WTC11 (cell line): Measurements from ENCODE around the gene IGFBP2. TPM values are rescaled to one million over a fixed set of nuclear protein-coding genes. Genes with fewer than 3 reads are reported as not detected.

Source experiments
- ATAC-seq: fragments of 200-7000 bp; cut with Tn5 transposase; 2 replicates; pipeline ENCODE4 v1.10.0; 2021; ENCODE audit warnings: mild to moderate bottlenecking, moderate library complexity
- CTCF ChIA-PET: fragments of 300-600 bp; sonication (Branson Sonifier 250); formaldehyde crosslinking; loops from one replicate; lab custom pipeline; 2021; ENCODE audit warnings: antibody characterized with exemption; lab: Charles Lee
- POLR2A ChIA-PET: fragments of 350-600 bp; sonication (Branson Sonifier 250); formaldehyde crosslinking; loops from one replicate; lab custom pipeline; 2021; ENCODE audit warnings: antibody characterized with exemption; lab: Charles Lee
- DNase-seq: peaks from one replicate; pipeline ENCODE4 v3.0.0; 2021; ENCODE audit warnings: low spot score
- H3K27ac Mint-ChIP-seq: 2 replicates; pipeline ENCODE4 v1.8.0; 2021; ENCODE audit warnings: mixed read lengths
- H3K27me3 Mint-ChIP-seq: 2 replicates; pipeline ENCODE4 v1.8.0; 2021; ENCODE audit warnings: low read depth, mild to moderate bottlenecking, moderate library complexity, mixed read lengths
- H3K36me3 Mint-ChIP-seq: 2 replicates; pipeline ENCODE4 v1.8.0; 2021; ENCODE audit warnings: mixed read lengths
- H3K4me1 Mint-ChIP-seq: 2 replicates; pipeline ENCODE4 v1.8.0; 2022; ENCODE audit warnings: mixed read lengths
- H3K4me3 Mint-ChIP-seq: 2 replicates; pipeline ENCODE4 v1.8.0; 2021; ENCODE audit warnings: mild to moderate bottlenecking, moderate library complexity, mixed read lengths
- H3K9me3 Mint-ChIP-seq: 2 replicates; pipeline ENCODE4 v1.8.0; 2021; ENCODE audit warnings: mixed read lengths
- ARID4B ChIP-seq: sonication (generic); formaldehyde crosslinking; IDR thresholded peaks from 2 replicates; pipeline ENCODE4 v1.8.0; 2023; ENCODE audit warnings: missing genetic modification reagents, mild to moderate bottlenecking, borderline replicate concordance
- ATF1 ChIP-seq: sonication (generic); formaldehyde crosslinking; IDR thresholded peaks from 2 replicates; pipeline ENCODE4 v1.8.1; 2023; ENCODE audit warnings: mild to moderate bottlenecking, moderate library complexity, missing genetic modification reagents
- CREB1 ChIP-seq: sonication (generic); formaldehyde crosslinking; IDR thresholded peaks from 2 replicates; pipeline ENCODE4 v1.8.0; 2023; ENCODE audit warnings: mild to moderate bottlenecking, missing genetic modification reagents
- E2F1 ChIP-seq: sonication (generic); formaldehyde crosslinking; IDR thresholded peaks from 2 replicates; pipeline ENCODE4 v1.8.0; 2022; ENCODE audit warnings: mild to moderate bottlenecking, missing genetic modification reagents
- FOXK1 ChIP-seq: sonication (generic); formaldehyde crosslinking; IDR thresholded peaks from 2 replicates; pipeline ENCODE4 v1.8.0; 2022; ENCODE audit warnings: mild to moderate bottlenecking, moderate library complexity, missing genetic modification reagents
- JAZF1 ChIP-seq: fragments of 250-450 bp; sonication (Bioruptor Pico); IDR thresholded peaks from 2 replicates; pipeline ENCODE4 v1.9.0; 2021; ENCODE audit warnings: moderate library complexity, mild to moderate bottlenecking, inconsistent platforms
- MAX ChIP-seq: sonication (generic); formaldehyde crosslinking; IDR thresholded peaks from 2 replicates; pipeline ENCODE4 v1.8.0; 2022; ENCODE audit warnings: mild to moderate bottlenecking, missing genetic modification reagents
- MXD4 ChIP-seq: fragments of 250-450 bp; sonication (Bioruptor Pico); IDR thresholded peaks from 2 replicates; pipeline ENCODE4 v1.8.0; 2021; ENCODE audit warnings: mild to moderate bottlenecking, moderate library complexity, borderline replicate concordance
- NR1H2 ChIP-seq: sonication (generic); formaldehyde crosslinking; IDR thresholded peaks from 2 replicates; pipeline ENCODE4 v1.9.0; 2021; ENCODE audit warnings: mild to moderate bottlenecking, moderate library complexity, missing genetic modification reagents
- SMAD3 ChIP-seq: sonication (generic); formaldehyde crosslinking; IDR thresholded peaks from 2 replicates; pipeline ENCODE4 v1.8.0; 2022; ENCODE audit warnings: missing genetic modification reagents, mild to moderate bottlenecking, borderline replicate concordance
- ZNF396 ChIP-seq: fragments of 250-450 bp; sonication (Bioruptor Pico); IDR thresholded peaks from 2 replicates; pipeline ENCODE4 v1.8.0; 2021; ENCODE audit warnings: mild to moderate bottlenecking, moderate library complexity, borderline replicate concordance
- ZNF423 ChIP-seq: fragments of 250-450 bp; sonication (Bioruptor Pico); IDR thresholded peaks from 2 replicates; pipeline ENCODE4 v2.1.2; 2022; ENCODE audit warnings: mild to moderate bottlenecking, moderate library complexity
- total RNA-seq: library from RNA; stranded (reverse); gene quantifications from 3 replicates; pipeline ENCODE4 v1.2.3, GENCODE V29; 2021
- TF ChIP-seq, protein P1 (sequence below): fragments of 250-450 bp; sonication (Bioruptor Pico); IDR thresholded peaks from 2 replicates; pipeline ENCODE4 v1.8.0; 2021; ENCODE audit warnings: mild to moderate bottlenecking
- TF ChIP-seq, protein P2 (sequence below): fragments of 250-450 bp; sonication (Bioruptor Pico); IDR thresholded peaks from 2 replicates; pipeline ENCODE4 v1.9.0; 2021; ENCODE audit warnings: moderate library complexity, mild to moderate bottlenecking, inconsistent platforms, borderline replicate concordance
- TF ChIP-seq, protein P3 (sequence below): fragments of 250-450 bp; sonication (Bioruptor Pico); IDR thresholded peaks from 2 replicates; pipeline ENCODE4 v1.9.0; 2021; ENCODE audit warnings: mild to moderate bottlenecking, borderline replicate concordance
- TF ChIP-seq, protein P4 (sequence below): fragments of 250-450 bp; sonication (Bioruptor Pico); IDR thresholded peaks from 2 replicates; pipeline ENCODE4 v2.1.2; 2022; ENCODE audit warnings: mild to moderate bottlenecking, moderate library complexity

Gene IGFBP2
- total RNA-seq, 1 experiment from 2014 or later = 514 TPM

- H3K4me3 Mint-ChIP-seq = no peak overlapping the region
These were observed 55.6 kb downstream of the IGFBP2 start for GRCh38 chr2:216688731-216689340.

DNA sequence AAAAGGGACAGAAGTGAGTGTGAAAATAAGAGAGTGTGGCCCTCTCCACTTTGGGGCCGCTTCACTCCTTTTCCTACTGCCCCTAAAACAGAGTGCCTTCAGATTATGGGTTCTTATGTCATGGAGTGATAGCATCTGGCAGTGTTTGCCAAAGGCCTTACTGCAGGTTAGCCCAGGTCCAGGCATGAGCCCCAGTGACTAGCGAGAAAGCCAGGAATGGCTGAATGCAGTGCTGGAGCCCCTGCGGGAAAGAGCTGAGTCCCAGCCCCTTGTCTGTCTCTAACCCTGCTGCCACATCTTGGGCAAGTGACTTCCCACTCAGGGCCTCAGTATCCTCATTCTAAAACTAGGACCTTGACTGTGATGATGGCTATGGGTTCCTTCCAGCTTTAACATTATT is 56.2 kb downstream of the IGFBP2 start:
- no peak for TF ChIP-seq SMAD3 (CRISPR knock-in tag)
- TF ChIP-seq, protein P1, sequence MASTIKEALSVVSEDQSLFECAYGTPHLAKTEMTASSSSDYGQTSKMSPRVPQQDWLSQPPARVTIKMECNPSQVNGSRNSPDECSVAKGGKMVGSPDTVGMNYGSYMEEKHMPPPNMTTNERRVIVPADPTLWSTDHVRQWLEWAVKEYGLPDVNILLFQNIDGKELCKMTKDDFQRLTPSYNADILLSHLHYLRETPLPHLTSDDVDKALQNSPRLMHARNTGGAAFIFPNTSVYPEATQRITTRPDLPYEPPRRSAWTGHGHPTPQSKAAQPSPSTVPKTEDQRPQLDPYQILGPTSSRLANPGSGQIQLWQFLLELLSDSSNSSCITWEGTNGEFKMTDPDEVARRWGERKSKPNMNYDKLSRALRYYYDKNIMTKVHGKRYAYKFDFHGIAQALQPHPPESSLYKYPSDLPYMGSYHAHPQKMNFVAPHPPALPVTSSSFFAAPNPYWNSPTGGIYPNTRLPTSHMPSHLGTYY (CRISPR knock-in tag) = no peak
- TF ChIP-seq, protein P2, sequence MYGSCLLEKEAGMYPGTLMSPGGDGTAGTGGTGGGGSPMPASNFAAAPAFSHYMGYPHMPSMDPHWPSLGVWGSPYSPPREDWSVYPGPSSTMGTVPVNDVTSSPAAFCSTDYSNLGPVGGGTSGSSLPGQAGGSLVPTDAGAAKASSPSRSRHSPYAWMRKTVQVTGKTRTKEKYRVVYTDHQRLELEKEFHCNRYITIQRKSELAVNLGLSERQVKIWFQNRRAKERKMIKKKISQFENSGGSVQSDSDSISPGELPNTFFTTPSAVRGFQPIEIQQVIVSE (CRISPR knock-in tag) = no peak
- TF ChIP-seq, protein P3, sequence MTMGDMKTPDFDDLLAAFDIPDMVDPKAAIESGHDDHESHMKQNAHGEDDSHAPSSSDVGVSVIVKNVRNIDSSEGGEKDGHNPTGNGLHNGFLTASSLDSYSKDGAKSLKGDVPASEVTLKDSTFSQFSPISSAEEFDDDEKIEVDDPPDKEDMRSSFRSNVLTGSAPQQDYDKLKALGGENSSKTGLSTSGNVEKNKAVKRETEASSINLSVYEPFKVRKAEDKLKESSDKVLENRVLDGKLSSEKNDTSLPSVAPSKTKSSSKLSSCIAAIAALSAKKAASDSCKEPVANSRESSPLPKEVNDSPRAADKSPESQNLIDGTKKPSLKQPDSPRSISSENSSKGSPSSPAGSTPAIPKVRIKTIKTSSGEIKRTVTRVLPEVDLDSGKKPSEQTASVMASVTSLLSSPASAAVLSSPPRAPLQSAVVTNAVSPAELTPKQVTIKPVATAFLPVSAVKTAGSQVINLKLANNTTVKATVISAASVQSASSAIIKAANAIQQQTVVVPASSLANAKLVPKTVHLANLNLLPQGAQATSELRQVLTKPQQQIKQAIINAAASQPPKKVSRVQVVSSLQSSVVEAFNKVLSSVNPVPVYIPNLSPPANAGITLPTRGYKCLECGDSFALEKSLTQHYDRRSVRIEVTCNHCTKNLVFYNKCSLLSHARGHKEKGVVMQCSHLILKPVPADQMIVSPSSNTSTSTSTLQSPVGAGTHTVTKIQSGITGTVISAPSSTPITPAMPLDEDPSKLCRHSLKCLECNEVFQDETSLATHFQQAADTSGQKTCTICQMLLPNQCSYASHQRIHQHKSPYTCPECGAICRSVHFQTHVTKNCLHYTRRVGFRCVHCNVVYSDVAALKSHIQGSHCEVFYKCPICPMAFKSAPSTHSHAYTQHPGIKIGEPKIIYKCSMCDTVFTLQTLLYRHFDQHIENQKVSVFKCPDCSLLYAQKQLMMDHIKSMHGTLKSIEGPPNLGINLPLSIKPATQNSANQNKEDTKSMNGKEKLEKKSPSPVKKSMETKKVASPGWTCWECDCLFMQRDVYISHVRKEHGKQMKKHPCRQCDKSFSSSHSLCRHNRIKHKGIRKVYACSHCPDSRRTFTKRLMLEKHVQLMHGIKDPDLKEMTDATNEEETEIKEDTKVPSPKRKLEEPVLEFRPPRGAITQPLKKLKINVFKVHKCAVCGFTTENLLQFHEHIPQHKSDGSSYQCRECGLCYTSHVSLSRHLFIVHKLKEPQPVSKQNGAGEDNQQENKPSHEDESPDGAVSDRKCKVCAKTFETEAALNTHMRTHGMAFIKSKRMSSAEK = no peak
- TF ChIP-seq MAX (CRISPR knock-in tag) = no peak
- TF ChIP-seq ATF1 (CRISPR knock-in tag) = no peak
- no peak for TF ChIP-seq ARID4B (CRISPR knock-in tag)
- TF ChIP-seq ZNF423 = no peak
- no peak for TF ChIP-seq CREB1 (CRISPR knock-in tag)
- TF ChIP-seq E2F1 = no peak
- no peak for TF ChIP-seq MXD4
- no peak for TF ChIP-seq NR1H2 (CRISPR knock-in tag)
- peaks cover 32% of the 10 kb centered on the region for H3K27me3 Mint-ChIP-seq
- H3K4me3 Mint-ChIP-seq = no peak overlapping the region
- DNase-seq (no peak), ATAC-seq (no peak)
- H3K4me1 Mint-ChIP-seq = peaks cover 34% of the 10 kb centered on the region
- CTCF ChIA-PET = interaction anchor here (0.6 to 3.6 kb wide), 7 partner anchors 9 to 1067 kb away, joined by 3 to 19 read pairs (median 7); no protein-coding TSS in a partner anchor
- POLR2A ChIA-PET = no interaction called here
- no peaks in the 10 kb centered on the region for H3K9me3 Mint-ChIP-seq
- no peaks in the 10 kb centered on the region for H3K36me3 Mint-ChIP-seq
- H3K27ac Mint-ChIP-seq = no peak overlapping the region

More at GRCh38 chr2:216688731-216689340, 55.6 kb downstream of the IGFBP2 start:
- no peaks in the 10 kb centered on the region for H3K9me3 Mint-ChIP-seq
- ATAC-seq = no peak
- TF ChIP-seq, protein P2 (CRISPR knock-in tag) = no peak
- TF ChIP-seq NR1H2 (CRISPR knock-in tag) (no peak), ZNF396 (CRISPR knock-in tag) (no peak), CREB1 (CRISPR knock-in tag) (no peak), FOXK1 (CRISPR knock-in tag) (no peak), JAZF1 (CRISPR knock-in tag) (no peak)
- TF ChIP-seq, protein P4, sequence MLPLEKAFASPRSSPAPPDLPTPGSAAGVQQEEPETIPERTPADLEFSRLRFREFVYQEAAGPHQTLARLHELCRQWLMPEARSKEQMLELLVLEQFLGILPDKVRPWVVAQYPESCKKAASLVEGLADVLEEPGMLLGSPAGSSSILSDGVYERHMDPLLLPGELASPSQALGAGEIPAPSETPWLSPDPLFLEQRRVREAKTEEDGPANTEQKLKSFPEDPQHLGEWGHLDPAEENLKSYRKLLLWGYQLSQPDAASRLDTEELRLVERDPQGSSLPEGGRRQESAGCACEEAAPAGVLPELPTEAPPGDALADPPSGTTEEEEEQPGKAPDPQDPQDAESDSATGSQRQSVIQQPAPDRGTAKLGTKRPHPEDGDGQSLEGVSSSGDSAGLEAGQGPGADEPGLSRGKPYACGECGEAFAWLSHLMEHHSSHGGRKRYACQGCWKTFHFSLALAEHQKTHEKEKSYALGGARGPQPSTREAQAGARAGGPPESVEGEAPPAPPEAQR (CRISPR knock-in tag) = no peak
- H3K27me3 Mint-ChIP-seq = peaks cover 27% of the 10 kb centered on the region
- POLR2A ChIA-PET = no interaction called here
- no peaks in the 10 kb centered on the region for H3K36me3 Mint-ChIP-seq
- CTCF ChIA-PET = interaction anchor here (1.1 to 3.6 kb wide), 9 partner anchors 9 to 1068 kb away, joined by 3 to 19 read pairs (median 8); no protein-coding TSS in a partner anchor
- peaks cover 34% of the 10 kb centered on the region for H3K4me1 Mint-ChIP-seq
- no peak overlapping the region for H3K27ac Mint-ChIP-seq
- DNase-seq = no peak
